ENCODE data around the gene STN1.

STN1 gene

DNA sequence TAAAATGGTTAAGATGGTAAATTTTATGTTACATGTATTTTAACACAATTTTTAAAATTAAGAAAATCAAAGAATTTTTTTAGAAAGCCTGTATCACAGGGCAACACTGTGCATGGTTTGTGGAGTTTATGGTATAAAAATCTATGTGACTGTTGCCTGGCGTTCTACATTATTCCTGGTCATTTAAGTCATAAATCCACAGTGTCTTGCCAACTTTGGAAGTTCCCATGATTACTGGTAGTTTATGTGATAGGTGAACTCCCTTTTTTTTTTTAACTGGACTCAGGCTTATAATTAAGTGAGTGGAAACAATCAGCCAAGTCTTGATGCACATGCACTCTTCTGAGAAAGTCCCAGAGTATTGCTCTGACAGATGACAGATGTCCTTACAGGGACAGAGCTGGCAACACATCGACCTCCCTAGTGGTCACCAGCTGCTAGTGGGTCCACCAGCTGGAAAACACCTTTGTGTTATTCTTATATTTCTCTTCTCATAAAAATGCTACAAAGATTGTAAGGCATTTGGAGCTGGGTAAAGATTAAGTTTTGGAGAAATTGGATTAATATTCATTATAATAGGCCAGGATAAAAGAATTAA lies 8.8 kb upstream of the STN1 start:
- no peaks in the 10 kb centered on the region for H3K9me3 ChIP-seq (ENCODE audit: control insufficient read depth, insufficient read depth, low read length)
- H3K9ac ChIP-seq (ENCODE audit: low read depth, low read length) = no peak overlapping the region
- no peaks in the 10 kb centered on the region for H3K36me3 ChIP-seq (ENCODE audit: control insufficient read depth, insufficient read depth, low read length)
- H3K27me3 ChIP-seq (ENCODE audit: control insufficient read depth, insufficient read depth, low read length) = no peaks in the 10 kb centered on the region
- no peak overlapping the region for H3K4me3 ChIP-seq (ENCODE audit: low read depth, low read length)
- H3K4me1 ChIP-seq (ENCODE audit: control insufficient read depth, insufficient read depth, low read length) = peaks cover 10% of the 10 kb centered on the region

DNA sequence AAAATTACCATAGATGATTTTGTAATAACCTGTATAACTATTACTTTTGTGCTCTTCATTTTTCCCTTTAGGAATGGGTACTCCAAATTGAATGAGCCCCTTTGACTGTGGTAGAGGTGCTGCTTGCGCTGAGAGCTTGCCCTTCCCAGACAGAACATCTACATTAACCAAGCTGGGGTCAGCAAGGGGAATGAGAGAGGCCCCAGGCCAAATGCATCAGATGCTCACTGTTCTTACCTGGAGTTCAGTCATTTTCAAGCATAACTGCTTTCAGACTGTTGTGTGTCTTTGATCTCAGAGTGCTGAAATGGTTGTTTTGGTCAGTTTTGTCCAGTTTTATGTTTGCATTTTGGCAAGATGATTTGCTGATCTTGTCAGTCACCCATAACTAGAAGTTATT lies 7.6 kb upstream of the STN1 start:
- Histone ChIP-seq H3K4me1 (ENCODE audit: control insufficient read depth, insufficient read depth, low read length) (peaks cover 17% of the 10 kb centered on the region), H3K9ac (ENCODE audit: low read depth, low read length) (no peak overlapping the region), H3K4me3 (ENCODE audit: low read depth, low read length) (no peak overlapping the region), H3K9me3 (ENCODE audit: control insufficient read depth, insufficient read depth, low read length) (no peaks in the 10 kb centered on the region), H3K36me3 (ENCODE audit: control insufficient read depth, insufficient read depth, low read length) (no peaks in the 10 kb centered on the region), H3K27me3 (ENCODE audit: control insufficient read depth, insufficient read depth, low read length) (no peaks in the 10 kb centered on the region)

DNA sequence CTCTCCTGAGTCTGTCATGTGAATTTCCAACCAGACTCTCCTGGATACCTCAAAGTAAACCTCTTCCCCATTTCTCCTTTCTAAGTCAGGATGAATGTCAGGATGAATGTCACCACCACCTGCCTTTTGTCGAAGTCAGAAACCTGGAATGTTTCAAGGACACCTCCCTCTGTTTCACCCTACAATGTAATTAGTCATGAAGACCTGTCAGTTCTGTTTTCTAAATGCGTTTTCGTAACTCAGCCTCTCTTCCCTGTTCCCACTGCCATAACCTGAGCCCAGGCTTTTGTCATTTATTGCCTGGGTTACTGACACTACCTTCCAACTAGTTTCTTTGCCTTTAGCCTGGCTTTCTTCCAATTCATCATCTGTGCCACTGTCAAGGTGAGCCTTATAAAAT lies 5.5 kb upstream of the STN1 start:
- no peak overlapping the region for H3K4me3 ChIP-seq (ENCODE audit: low read depth, low read length)
- no peaks in the 10 kb centered on the region for H3K9me3 ChIP-seq (ENCODE audit: control insufficient read depth, insufficient read depth, low read length)
- peaks cover 15% of the 10 kb centered on the region for H3K4me1 ChIP-seq (ENCODE audit: control insufficient read depth, insufficient read depth, low read length)
- H3K36me3 ChIP-seq (ENCODE audit: control insufficient read depth, insufficient read depth, low read length) = no peaks in the 10 kb centered on the region
- no peak overlapping the region for H3K9ac ChIP-seq (ENCODE audit: low read depth, low read length)
- H3K27me3 ChIP-seq (ENCODE audit: control insufficient read depth, insufficient read depth, low read length) = no peaks in the 10 kb centered on the region

DNA sequence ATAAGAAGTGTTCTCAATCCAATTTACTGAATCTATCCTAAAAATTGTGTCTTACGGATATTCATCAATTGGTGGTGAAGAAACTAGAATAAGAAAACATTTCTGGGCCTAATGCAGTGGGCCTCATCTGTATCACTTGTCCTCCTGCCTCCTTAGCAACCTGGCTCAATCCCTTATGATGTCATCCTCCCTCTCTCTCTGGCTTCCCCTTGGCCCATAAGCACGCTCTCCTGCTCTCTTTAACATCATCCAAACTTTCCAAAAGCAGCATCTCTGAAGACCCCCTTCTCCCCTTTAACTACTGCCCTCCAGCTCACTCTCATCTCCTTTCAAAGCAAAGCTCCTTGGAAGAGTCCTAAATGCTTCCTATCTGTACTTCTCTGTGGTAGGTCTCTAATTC lies 4.7 kb upstream of the STN1 start:
- Histone ChIP-seq H3K4me3 (ENCODE audit: low read depth, low read length) (no peak overlapping the region), H3K36me3 (ENCODE audit: control insufficient read depth, insufficient read depth, low read length) (no peaks in the 10 kb centered on the region), H3K9ac (ENCODE audit: low read depth, low read length) (no peak overlapping the region), H3K4me1 (ENCODE audit: control insufficient read depth, insufficient read depth, low read length) (peaks cover 14% of the 10 kb centered on the region), H3K27me3 (ENCODE audit: control insufficient read depth, insufficient read depth, low read length) (no peaks in the 10 kb centered on the region), H3K9me3 (ENCODE audit: control insufficient read depth, insufficient read depth, low read length) (no peaks in the 10 kb centered on the region)

DNA sequence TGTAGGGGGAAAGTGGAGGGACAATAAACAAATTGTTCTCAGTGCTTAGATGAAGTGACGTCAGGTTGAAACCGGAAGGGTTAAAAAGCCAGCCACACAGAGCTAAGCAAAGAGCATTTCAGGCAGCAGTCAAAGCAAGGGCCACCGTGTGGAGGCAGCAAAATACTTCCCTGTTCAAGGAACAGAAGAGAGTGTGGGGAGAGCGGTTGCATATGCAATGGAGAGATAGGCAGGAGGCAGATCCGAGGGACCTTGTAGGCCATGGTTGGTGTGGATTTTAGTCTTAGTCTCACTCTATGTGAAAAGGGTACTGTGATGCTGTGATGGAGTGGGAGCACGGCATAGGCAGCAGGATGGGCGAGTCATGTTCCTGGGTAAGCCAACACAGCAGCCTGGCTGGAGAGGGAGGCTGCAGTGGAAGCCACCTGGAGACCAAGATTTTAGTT lies 3.8 kb upstream of the STN1 start:
- no peak overlapping the region for H3K4me3 ChIP-seq (ENCODE audit: low read depth, low read length)
- no peak overlapping the region for H3K9ac ChIP-seq (ENCODE audit: low read depth, low read length)
- H3K36me3 ChIP-seq (ENCODE audit: control insufficient read depth, insufficient read depth, low read length) = no peaks in the 10 kb centered on the region
- H3K4me1 ChIP-seq (ENCODE audit: control insufficient read depth, insufficient read depth, low read length) = peaks cover 18% of the 10 kb centered on the region
- no peaks in the 10 kb centered on the region for H3K9me3 ChIP-seq (ENCODE audit: control insufficient read depth, insufficient read depth, low read length)
- no peaks in the 10 kb centered on the region for H3K27me3 ChIP-seq (ENCODE audit: control insufficient read depth, insufficient read depth, low read length)

DNA sequence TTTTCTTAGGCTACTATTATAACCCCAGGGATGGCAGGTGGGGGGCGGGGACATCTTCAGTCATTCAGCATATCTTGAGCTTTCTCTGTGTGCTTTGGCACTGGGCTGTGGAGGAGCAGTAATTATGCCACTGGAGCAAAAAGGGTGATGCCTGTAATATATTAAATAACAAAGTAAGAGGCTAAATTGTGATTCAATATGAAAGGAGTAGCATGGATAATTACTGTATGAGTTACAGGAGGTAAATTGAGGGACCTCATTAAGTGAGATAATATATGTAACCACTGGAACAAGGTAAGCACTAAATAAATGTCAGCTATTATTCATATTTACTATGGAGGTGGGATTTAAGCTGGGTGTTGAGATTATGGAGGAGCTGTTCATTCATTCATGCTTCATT lies 3.3 kb upstream of the STN1 start:
- no peaks in the 10 kb centered on the region for H3K36me3 ChIP-seq (ENCODE audit: control insufficient read depth, insufficient read depth, low read length)
- no peak overlapping the region for H3K4me3 ChIP-seq (ENCODE audit: low read depth, low read length)

DNA sequence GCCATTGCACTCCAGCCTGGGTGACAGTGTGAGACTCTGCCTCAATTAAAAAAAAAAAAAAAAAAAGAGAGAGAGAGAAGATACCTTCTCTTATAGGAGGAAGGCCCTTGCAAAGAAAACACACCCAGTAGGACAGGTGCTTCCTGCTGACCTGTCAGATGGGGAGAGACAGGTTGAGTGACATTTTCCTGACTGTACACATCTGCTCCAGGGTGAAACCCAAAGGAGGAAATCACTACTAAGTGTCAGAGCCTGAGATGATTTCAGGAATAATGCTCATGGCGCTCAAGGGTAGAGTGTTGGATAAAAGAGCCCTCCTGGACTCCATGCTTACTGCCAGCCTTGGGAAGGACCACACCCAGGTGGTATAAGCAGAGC lies 1.7 kb upstream of the STN1 start:
- peaks cover 6% of the 10 kb centered on the region for H3K9me3 ChIP-seq (ENCODE audit: control insufficient read depth, insufficient read depth, low read length)
- no peaks in the 10 kb centered on the region for H3K36me3 ChIP-seq (ENCODE audit: control insufficient read depth, insufficient read depth, low read length)
- no peak overlapping the region for H3K9ac ChIP-seq (ENCODE audit: low read depth, low read length)
- H3K27me3 ChIP-seq (ENCODE audit: control insufficient read depth, insufficient read depth, low read length) = no peaks in the 10 kb centered on the region
- peaks cover 20% of the 10 kb centered on the region for H3K4me1 ChIP-seq (ENCODE audit: control insufficient read depth, insufficient read depth, low read length)
- H3K4me3 ChIP-seq (ENCODE audit: low read depth, low read length) = no peak overlapping the region

More for the DNA sequence above, 3.3 kb upstream of the STN1 start:
- H3K27me3 ChIP-seq (ENCODE audit: control insufficient read depth, insufficient read depth, low read length) = no peaks in the 10 kb centered on the region
- H3K9me3 ChIP-seq (ENCODE audit: control insufficient read depth, insufficient read depth, low read length) = no peaks in the 10 kb centered on the region
- H3K4me1 ChIP-seq (ENCODE audit: control insufficient read depth, insufficient read depth, low read length) = peaks cover 18% of the 10 kb centered on the region
- no peak overlapping the region for H3K9ac ChIP-seq (ENCODE audit: low read depth, low read length)

DNA sequence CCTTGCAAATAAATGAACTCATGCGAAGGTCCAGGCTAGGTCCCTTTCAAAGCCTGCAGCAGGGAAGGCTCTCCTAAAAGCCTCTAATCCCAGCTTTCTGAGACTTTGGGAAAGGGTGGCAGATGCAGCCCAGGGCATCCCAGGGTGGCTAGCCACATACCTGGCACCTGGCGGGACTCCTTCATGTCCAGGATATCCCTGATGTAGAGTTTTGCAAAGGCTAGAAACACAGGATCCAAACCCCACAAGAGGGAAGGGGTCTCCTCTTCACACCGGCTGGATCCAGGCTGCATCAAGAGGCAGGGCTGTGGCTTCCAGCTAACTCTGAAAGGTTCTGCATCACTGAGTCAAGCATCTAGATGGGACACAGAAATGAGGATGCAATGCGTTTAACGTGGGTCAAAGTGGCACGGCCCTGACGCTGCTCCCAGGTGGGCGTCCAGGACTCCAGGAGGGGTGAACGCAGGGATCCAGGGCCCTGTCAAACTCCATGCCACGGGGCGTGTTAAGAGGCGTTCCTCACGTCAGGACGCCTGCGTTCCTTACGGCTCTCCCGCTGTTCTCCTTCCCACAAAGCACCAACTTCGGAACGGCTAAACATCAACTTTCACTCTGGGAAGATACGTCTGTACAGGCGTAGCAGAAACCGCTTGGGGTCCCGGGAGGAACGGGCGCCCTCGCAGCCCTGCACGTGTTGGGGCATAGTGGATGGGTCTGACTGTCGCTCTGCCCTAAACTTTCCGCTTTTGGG lies 507 bp downstream of the STN1 start:
- H3K9ac ChIP-seq (ENCODE audit: low read depth, low read length) = peak overlapping the region; percentile 67
- H3K36me3 ChIP-seq (ENCODE audit: control insufficient read depth, insufficient read depth, low read length) = no peaks in the 10 kb centered on the region
- H3K9me3 ChIP-seq (ENCODE audit: control insufficient read depth, insufficient read depth, low read length) = peaks cover 6% of the 10 kb centered on the region
- H3K27me3 ChIP-seq (ENCODE audit: control insufficient read depth, insufficient read depth, low read length) = no peaks in the 10 kb centered on the region
- peaks cover 20% of the 10 kb centered on the region for H3K4me1 ChIP-seq (ENCODE audit: control insufficient read depth, insufficient read depth, low read length)
- H3K4me3 ChIP-seq (ENCODE audit: low read depth, low read length) = peak overlapping the region; percentile 81

DNA sequence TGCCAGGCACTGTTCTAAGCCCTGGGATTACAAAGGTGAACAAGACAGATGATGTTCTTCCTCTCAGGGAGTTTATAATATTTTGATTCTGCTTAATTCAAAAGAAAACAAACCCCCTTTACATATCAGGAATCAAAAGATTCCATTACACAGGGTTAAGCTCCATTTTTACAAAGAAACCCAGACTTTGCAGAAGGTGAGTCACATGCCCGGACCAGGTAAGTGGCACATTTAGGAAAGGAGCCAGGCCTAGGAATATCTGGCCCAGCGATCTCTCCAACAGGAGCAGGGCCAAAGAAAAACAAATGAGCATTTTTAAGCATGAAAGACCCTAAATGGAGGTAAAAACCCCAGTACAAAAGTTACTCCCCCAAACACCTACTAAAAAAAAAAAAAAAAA lies 1.1 kb downstream of the STN1 start:
- peak overlapping the region; percentile 67 for H3K9ac ChIP-seq (ENCODE audit: low read depth, low read length)
- H3K4me3 ChIP-seq (ENCODE audit: low read depth, low read length) = peak overlapping the region; percentile 81

DNA sequence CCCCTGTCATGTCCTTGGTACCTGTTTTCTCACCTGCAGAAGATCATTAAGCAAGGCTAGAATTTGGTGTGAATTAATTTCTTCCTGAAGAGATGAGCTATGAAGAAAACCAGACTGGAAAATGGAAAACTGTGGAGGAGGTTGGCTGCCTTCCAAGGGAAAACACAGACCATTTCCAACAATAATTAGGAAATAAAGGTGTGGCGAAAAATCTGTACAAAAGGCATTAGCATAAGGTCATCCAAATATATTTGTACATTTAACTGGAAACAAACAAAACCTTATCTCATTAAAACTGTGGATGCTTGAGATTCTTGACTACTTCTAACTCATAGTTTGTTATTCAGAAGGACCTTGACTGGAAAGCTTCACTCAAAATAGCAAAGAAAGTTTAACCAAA lies 1.7 kb downstream of the STN1 start:
- Histone ChIP-seq H3K9ac (ENCODE audit: low read depth, low read length) (no peak overlapping the region), H3K9me3 (ENCODE audit: control insufficient read depth, insufficient read depth, low read length) (peaks cover 6% of the 10 kb centered on the region), H3K27me3 (ENCODE audit: control insufficient read depth, insufficient read depth, low read length) (no peaks in the 10 kb centered on the region), H3K4me3 (ENCODE audit: low read depth, low read length) (no peak overlapping the region), H3K36me3 (ENCODE audit: control insufficient read depth, insufficient read depth, low read length) (no peaks in the 10 kb centered on the region), H3K4me1 (ENCODE audit: control insufficient read depth, insufficient read depth, low read length) (peaks cover 13% of the 10 kb centered on the region)

More for the DNA sequence above, 1.1 kb downstream of the STN1 start:
- peaks cover 19% of the 10 kb centered on the region for H3K4me1 ChIP-seq (ENCODE audit: control insufficient read depth, insufficient read depth, low read length)
- no peaks in the 10 kb centered on the region for H3K27me3 ChIP-seq (ENCODE audit: control insufficient read depth, insufficient read depth, low read length)
- no peaks in the 10 kb centered on the region for H3K36me3 ChIP-seq (ENCODE audit: control insufficient read depth, insufficient read depth, low read length)
- H3K9me3 ChIP-seq (ENCODE audit: control insufficient read depth, insufficient read depth, low read length) = peaks cover 6% of the 10 kb centered on the region

DNA sequence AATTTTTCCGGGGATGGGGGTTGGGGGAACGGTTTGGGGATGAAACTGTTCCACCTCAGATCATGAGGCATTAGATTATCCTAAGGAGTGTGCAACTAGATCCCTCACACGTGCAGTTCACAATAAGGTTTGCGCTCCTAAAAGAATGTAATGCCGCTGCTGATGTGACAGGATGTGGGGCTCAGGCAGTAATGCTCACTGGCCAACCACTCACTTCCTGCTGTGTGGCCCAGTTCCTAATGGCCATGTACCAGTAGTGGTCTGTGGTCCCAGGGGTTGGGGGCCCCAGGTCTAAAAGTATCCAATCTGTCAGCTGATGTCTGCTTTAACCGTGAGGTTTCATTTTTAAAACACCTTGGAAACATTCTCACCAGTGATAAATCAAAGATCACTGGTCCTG lies 2.2 kb downstream of the STN1 start:
- Histone ChIP-seq H3K36me3 (ENCODE audit: control insufficient read depth, insufficient read depth, low read length) (no peaks in the 10 kb centered on the region), H3K4me3 (ENCODE audit: low read depth, low read length) (no peak overlapping the region), H3K27me3 (ENCODE audit: control insufficient read depth, insufficient read depth, low read length) (no peaks in the 10 kb centered on the region), H3K9ac (ENCODE audit: low read depth, low read length) (no peak overlapping the region), H3K9me3 (ENCODE audit: control insufficient read depth, insufficient read depth, low read length) (peaks cover 6% of the 10 kb centered on the region), H3K4me1 (ENCODE audit: control insufficient read depth, insufficient read depth, low read length) (peaks cover 16% of the 10 kb centered on the region)

DNA sequence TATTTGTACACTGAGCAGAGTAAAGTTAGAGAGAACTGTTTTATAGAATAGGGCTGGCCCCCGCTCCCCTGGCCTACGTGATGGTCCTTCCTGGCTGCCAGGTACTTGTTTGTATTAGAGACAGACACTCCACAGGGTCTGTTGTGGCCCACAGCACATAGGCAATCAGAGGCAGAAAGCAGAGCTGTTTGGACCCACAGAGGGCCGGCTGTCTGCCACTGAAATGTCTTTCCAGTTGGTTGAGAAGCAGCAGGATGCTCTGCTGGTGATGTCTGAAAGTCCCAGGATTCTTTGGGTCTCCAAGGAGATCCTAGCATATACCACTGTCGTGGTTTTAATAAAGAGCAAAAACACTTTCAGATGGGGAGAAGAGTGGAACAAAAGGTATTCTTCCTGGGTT lies 5.2 kb downstream of the STN1 start:
- Histone ChIP-seq H3K9ac (ENCODE audit: low read depth, low read length) (no peak overlapping the region), H3K4me1 (ENCODE audit: control insufficient read depth, insufficient read depth, low read length) (peaks cover 23% of the 10 kb centered on the region), H3K4me3 (ENCODE audit: low read depth, low read length) (no peak overlapping the region), H3K36me3 (ENCODE audit: control insufficient read depth, insufficient read depth, low read length) (no peaks in the 10 kb centered on the region), H3K9me3 (ENCODE audit: control insufficient read depth, insufficient read depth, low read length) (peaks cover 6% of the 10 kb centered on the region), H3K27me3 (ENCODE audit: control insufficient read depth, insufficient read depth, low read length) (no peaks in the 10 kb centered on the region)
